NCI-H345 treated with DMSO at 0.1 percent for 48 hours (cell line): ENCODE results near the gene RNF113B.

Experiments used
- DNase-seq: peaks from one replicate; lab custom pipeline; 2025; ENCODE audit not compliant: unreplicated experiment; lab: John Stamatoyannopoulos, UW

The RNF113B gene

DNA sequence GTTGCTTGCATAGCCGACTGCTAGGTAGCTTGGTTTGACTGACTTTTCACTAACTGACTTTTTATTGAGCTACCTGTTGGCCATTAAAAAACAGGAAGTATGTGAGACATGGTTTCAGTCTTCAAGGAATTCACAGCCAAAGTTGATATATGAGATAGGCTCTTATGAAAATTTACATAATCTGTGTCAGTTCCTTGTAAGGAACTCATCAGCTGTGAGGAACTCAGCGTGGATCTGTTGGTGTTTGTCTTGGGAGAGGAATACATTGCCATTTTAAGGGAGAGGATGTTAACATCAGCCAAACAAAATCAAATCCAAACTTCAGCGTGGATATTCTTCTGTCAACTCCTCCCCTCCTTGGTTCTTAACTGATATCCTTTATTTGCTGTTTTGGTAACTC lies 2.0 kb downstream of the RNF113B start:
- DNase-seq = no peak

DNA sequence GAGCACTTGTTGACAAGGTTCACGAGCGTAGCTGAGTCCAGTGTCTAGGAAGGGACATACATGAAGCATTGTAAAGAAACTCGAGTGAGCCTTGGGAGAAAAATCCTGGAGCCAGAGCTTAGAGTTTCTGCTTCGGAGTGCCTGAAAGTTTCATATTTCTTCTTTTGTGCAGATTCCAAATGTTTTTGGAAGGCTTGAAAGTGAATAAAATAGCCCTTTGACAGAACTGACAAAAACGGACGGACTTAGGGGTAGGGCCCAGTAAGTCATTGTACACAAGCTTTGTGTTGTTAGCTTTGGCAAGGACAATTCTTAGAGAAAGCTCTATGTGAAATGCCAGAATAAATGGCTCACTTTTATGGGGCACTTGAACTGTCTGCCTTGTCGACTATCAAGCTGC lies 2.8 kb downstream of the RNF113B start:
- no peak for DNase-seq

DNA sequence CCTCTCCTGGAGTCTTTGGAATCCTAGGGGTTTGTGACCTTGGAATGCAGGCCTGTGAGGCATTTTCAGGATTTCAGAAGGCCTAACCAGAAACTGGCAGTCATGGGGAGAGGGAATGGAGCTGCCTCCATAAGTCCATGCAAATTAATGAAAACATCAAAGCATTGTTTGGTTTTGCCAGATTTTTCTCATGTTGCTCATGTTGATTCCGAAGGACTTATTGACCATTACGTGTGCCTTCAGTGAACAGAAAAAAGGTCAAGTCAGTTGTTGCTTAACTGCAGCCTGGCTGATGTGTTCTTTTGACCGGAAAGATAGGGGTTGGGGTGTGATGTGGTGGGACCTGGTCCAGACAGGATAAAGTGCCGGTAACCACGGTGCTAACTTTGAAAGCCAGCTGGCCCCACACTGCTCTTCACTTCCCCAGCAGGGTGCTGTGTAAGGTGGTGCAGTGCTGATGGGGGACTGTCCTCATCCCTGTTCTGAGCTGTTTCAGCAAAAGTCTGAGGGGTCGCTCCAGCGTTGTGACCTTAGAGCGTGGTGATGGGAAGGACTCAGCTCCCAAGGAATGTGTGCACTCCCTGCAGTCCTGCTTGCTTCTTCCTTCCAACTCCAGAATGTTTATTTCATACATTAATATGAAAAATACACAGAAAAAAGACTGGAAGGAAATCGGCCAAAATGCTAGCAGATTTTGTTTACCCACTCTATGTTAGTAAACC lies 3.5 kb downstream of the RNF113B start:
- no peak for DNase-seq

DNA sequence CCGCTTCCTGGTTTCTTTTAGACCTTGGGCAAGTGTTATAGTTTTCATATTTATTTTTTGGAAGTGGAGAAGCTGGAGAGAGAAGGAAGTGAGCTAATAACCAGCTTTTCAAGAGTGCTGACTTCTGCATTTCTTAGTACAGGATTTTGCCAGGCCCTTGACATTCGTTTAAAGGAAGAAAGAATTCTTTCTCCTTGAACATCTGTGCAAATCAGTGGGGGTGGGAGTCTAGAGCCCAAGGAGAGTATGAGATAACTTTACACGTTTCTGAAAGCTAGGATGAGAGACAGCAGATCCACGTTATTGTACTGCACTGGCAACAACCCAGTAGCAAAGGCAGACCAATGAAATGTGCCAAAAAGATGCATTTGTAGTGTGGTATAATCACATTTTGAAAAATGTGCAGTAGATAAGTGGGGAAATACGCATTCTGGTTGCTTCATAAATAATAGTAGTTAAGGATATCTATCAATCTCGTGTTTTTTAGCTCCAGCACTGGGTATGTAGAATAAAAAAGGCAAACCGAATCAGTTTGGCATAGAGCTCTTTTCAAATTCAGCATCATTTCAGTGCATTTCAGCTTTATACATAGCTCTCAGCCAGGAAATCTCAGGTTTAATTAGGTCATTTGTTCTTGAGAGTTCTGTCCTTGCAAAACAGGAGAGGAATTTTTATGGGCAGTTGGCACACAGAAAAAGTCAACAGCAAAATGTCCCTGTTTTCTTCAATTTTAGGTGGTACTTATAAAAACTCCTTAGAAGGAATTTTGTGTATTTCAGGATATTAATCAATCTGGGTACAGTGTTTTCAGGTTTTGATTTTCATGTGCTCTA lies 4.3 kb downstream of the RNF113B start:
- no peak for DNase-seq

DNA sequence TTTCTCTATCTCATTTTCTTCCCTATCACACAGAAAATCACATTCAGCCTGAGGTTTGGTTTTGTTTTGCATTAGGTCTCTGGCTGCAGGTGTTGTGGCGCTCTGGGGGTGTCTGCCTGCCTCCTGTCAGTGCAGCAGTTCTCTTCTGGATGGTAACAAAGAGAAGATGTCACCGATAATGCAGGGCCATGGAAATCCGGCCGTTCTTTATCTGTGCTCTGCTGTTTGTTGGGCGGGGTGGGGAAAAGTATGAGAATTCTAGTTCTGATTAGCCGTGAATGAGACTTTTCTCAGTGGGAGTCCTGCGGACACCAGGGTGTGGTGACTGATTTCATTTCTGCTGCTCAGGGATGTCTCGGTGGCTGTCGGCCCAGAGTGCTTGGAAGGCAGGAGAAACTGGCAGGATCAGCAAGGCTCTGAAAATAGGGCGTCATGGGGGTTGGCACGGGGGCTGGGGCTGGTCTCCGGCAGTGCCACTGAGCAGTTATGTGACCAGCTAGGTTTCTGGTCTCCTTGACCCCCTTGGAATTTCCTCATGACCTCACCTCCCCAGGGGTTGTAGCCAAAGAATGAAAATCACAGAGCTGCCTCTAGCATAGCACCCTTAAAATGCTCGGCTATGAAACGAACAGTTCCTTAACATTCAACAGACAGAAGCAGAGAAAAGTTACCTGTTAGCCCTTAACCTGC lies 5.0 kb downstream of the RNF113B start:
- DNase-seq = no peak

DNA sequence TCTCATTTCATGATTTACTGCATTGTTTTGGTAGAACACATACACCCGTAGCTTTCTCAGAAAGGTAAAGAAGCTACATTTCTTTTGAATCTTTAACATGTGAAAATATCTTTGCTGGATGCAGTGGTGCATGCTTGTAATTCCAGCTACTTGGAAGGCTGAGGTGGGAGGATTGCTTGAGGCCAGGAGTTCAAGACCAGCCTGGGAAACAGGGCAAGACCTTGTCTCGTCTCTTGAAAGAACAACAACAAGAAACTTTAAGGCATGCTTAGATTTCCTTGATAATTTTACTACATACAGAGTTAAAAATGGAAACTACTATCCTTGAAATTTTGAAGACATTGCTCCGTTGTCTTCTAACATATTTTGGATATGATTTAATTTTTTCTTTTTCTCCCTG lies 7.7 kb downstream of the RNF113B start:
- no peak for DNase-seq

DNA sequence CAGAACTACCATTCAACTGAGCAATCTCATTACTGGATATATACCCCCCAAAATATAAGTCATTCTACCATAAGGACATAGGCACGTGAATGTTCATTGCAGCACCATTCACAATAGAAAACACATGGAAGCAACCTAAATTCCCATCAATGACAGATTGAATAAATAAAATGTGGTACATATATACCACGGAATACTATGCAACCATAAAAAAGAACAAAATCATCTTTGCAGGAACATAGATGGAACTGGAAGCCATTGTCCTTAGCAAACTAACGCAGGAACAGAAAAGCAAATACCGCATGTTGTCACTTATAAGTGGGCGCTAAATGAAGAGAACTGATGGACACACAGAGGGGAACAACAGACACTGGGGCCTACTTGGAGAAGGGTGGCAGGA lies 14.1 kb downstream of the RNF113B start:
- DNase-seq = no peak

DNA sequence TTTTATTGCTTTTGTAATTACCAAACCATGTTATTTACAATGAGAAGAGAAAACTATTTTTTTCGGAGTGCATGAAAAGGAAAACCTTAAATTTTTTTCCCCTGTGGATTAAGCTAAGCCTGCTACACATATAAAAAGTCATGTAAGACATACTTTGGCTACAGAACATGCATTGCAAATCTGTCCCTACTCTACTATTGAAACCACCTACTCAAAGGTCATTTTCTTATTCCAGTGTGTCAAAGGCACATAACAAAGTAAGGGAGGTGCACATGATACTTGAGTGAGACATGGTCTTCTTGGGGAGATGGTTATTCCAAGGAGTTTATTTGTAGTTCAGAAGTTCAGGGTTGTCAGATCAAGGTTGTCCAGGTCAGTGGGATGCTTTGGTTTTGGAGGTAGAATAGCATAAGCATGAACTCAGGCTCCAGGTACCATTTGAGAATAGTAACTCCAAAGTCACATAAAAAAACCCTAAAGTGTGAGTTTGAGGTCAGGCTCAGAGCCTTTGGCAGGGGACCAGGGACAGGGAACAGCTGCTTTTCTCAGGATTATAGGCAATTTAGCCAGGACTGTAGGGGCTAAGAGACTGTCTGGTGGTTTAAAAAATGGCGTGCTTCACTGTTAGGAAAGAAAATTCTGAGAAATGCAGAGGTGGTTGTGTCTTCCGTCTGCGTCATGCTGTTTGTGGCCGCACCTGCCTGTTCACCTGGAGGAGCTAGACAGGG lies 18.7 kb downstream of the RNF113B start:
- DNase-seq = no peak

DNA sequence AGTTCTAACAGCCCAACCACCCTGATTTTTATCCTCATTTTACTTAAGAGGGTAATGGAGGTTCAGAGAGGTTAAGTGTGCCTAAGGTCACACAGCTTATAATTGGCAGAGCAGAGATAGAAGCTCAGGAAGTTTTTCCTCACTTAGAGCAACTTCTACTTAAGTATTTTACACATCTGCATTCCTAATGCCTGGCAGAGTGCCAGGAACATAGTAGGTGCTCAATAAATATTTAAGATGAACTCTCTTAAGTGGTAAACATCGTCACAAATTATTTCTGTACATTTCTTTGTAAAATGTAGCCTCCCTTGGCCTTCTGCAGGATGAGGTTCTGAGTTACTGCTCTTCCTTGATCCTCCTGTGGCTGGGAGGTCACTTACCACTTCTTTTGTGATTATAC lies 19.5 kb downstream of the RNF113B start:
- DNase-seq = no peak

DNA sequence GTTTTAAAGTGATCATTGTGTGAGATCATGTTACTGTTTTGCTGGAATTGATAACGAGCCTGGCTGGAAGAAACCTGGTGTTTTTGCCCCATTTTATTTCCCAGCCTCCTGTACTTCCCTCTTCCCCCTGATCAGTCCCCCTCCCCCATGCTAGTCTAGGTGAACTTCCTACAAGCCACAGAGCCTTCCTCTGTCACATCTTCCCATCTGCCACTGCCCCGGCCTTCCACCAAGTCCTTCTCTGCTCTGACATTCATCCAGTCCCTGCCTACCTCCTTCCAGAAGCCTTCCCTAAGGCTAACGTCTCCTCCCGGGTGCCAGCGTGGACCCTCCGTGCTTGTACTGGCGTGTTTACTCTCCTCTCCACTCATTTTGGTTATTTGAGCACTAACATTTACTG lies 19.9 kb downstream of the RNF113B start:
- DNase-seq = no peak

DNA sequence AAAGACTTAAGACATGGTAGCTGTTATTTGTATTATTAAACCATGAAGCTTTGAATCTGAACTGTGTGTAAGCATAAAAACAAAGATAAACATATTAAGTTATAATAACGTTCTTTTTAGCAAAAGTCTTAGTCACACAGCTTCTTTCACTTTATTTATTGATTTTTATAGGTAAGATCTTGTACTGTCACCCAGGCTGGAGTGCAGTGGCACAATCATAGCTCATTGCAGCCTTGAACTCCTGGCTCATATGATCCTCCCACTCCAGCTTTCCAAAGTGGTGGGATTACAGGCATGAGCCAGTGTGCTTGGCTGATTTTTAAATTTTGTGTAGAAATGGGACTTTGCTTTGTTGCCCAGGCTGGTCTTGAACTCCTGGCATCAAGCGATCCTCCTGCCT lies 20.8 kb downstream of the RNF113B start:
- no peak for DNase-seq

DNA sequence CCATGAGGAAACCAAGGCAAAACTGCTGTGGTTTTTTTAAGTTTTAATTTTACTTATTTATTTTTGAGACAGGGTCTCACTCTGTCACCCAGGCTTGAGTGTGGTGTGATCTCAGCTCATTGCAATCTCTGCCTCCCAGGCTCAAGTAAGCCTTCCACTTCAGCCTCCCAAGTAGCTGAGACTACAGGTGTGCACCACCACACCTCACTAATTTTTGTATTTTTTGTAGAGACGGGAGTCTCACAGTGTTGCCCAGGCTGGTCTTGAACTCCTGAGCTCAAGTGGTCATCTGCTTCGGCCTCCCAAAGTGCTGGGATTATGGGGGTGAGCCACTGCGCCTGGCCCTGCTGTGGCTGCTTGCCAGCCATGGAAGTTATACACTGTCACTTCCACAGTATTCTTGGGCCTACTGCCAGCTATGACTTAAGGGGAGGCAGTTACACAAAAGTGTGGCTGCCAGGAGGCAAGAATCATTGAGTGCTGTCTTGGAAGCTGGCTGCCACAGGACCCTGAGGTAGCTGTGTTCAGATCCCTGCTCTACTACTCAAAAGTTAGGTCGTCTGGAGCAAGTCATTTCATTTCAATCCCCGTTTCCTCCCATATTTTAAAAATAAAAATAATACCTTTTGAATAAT lies 21.5 kb downstream of the RNF113B start:
- no peak for DNase-seq

DNA sequence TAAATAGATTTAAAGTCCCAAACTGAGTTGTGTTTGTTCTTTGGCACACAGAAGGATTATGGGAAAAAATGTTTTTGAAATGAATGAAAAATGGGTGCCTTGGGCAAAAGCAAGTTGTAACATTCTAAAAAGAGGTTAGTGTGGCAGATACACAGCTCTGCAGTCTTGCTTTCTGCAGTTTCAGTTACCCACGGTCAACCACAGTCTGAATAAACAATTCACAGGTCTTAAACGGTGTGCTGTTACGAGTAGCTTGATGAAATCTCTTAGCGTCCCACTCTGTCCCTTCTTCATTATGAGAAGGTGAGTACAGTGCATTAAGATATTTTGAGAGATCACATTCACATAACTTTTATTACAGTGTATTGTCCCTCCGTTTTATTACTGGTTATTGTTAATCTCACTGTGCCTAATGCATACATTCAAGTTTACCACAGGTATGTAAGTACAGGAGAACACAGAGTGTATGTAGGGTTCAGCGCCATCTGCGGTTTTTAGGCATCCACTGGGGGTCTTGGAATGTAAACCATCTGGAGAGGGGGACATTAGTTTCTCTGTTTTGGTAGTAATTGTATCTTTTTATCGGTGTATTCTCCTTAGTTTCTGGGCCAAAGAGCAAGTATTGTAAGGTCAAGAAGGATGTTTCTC lies 26.1 kb downstream of the RNF113B start:
- DNase-seq = no peak

DNA sequence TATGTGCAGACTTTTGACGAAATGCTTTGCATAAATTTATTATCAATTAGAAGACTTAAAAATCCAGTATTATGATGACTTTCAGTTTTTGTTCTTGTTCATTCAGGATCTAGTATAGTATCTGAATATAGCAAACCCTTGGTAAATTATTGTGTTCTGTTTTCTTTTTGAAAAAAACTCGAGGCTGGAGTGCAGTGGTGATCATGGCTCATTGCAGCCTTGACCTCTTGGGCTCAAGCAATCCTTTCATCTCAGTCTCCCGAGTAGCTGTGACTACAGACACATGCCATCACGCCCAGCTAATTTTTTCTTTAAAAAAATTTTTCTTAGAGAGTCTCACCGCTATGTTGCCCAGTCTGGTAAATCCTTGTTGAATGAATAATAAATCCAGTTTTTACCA lies 29.5 kb downstream of the RNF113B start:
- DNase-seq = no peak

DNA sequence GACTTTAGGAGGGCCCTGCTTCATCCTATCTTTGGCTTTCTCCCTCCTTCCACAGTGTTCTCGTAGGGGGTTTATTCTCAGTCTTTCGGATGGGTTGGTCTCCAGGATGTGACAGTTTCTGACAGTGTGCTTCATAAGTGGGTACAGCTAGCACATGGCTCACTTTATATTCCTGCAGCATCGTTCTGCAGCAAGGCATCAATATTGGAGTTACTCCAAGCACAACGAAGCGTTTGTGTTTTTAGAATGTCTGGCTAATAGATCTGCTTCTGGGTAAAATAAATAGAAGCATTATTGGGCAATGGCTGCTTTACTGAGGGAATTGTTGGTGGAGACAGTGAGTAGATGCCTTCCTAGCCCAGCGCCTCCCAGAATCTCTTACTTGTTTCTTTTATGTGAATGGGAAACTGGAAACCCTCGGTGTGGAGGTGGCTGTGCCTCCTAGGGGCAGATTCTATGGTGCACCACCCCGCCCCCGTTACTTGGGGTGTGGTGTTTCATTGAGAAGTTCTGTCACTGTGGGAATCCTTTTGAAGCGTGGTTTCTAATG lies 32.2 kb downstream of the RNF113B start:
- peak; percentile 34 for DNase-seq

DNA sequence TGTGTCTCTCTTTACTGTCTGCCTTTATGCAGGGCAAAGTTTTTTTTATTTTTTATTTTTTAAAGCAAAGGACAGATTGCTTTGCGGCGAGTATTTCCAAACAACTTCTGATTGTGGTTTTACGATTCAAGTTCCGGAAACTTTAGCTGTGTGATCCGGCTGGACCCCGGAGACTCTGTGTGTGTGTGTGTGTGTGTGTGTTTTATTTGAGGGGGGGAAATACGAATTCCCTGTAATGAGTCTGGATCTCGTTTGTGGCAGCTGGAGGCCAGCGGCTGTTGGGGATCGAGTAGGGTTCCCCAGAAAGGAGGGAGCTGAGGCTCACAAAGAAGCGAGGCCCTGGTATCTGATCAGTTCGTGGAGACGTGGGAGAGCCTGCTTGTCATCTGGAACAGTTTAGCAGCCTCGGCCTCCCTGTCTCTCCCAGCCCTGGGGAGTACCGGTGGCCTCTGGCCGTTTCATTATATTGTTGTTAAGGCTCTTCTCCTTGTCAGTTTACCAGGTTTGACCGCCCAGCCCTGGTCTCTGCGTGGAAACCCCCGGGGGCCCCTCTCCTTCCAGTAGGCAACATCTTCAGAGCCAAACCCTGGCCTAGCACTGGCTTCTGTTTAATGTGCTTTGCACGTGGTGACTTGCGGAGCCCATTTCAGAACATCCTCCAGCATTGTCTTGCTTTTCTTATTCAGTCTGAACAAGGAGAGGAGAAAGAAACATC lies 32.9 kb downstream of the RNF113B start:
- no peak for DNase-seq

DNA sequence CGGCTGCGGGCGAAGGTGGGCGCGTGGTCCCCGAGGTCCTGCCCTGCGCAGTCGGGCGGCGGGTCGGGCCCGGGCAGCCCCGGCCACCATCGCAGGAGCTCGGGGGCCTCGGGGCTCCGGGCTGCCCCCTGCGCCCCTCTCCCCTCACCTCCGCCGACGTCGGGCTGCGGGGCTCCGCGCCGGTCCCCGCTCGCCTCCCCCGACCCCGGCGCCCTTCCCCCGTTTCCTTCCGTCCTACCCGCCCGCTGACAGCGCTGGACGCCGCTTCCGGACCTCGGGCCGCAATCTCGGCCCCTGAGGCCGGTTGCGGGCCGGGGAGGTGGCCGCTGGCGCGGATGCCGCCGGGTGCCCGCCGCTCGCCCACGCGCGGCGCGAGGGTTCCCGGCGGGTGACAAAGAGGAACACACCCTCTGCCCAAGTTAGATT lies 33.5 kb downstream of the RNF113B start:
- DNase-seq = no peak

DNA sequence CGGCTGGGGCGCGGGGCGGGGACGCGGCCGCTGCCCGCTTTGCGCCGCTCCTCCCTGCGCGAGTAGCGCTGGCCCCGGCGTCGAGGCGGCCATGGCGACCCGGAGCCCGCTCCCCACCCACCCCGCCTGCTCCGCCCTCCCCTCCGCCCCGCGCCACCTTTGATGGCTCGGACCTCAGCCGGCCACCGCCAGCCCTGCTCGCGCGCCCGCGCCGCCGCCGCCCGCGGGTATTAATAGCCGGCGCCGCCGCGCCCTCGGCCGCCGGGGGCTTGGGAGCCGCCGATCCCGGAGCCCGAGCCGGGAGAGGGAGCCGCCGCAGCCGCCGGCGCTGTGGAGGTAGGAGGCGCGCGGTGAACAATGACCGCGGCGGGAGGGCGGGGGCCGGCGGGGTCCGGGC lies 33.9 kb downstream of the RNF113B start:
- DNase-seq = no peak

DNA sequence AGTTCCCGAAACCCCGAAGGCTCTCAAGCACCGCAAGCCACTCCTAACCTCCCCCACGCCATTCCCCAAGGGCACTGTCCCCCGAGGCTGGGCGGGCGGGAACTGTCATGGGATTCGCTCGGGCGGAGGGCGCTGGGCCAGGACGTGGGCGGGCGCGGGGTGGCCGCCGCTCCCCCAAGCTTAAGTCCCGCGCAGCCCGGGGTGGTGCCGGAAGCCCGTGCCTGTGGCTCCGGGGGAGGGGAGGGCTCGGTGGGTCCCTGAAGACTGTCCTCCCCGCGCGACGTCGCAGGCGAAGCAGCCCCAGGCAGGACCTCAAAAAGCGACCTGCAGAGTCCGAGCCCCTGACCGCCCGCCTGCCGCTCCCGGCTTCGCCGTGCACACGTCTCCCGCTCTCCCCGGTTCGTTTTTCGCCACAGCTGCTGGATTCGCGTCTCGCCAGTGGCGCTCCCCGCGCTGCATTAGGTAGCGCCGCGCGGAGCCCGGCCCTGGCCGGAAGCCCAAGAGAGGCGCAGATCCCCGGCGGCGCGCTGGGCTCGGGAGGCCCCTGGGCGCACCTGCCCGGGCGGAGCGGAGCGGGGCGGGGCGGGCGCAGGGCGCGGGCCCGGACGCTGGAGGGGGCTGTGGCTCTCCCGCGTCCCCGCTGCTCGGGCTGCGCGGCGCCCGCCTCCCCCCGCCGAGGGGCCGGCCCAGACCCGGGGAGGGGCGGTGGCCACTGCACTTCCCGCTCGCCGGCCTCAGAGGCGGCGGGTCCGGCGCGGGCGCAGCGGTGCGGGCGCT lies 34.5 kb downstream of the RNF113B start, which contains the start of gene FARP1:
TSS of gene FARP1 (plus strand) at position 715 of the 777 bp plus-strand sequence. CDS start 70,149 bp downstream, outside the sequence.
- DNase-seq = peak; percentile 74
